SH-SY5Y (cell line): ENCODE results near the gene UBASH3A.

Source experiments
- GATA2 ChIP-seq: IDR thresholded peaks from 2 replicates; pipeline ENCODE4 v1.6.1; 2011; ENCODE audit warnings: mild to moderate bottlenecking, low read depth, low read length
- GATA3 ChIP-seq: IDR thresholded peaks from 2 replicates; pipeline ENCODE4 v1.6.1; 2011; ENCODE audit warnings: low read depth, mild to moderate bottlenecking, low read length, moderate library complexity

GRCh38 chr21:42432695-42433094 lies 29.0 kb downstream of the UBASH3A start:
- TF ChIP-seq GATA2 (no peak), GATA3 (no peak)
